Neural cell (in vitro differentiated cells): ENCODE data around the gene TRAPPC2L. TPM values are rescaled to one million over a fixed set of nuclear protein-coding genes. Genes with fewer than 3 reads are reported as not detected.

Experiments used
- H2AFZ ChIP-seq: fragments of 200-600, 300-800 bp; sonication (generic), shearing (Covaris generic); 2 replicates; pipeline ENCODE4 v1.6.0; 2014; ENCODE audit warnings: low read depth, mild to moderate bottlenecking, antibody characterized with exemption, low read length, moderate library complexity
- H3F3A ChIP-seq: fragments of 200-600 bp; shearing (Covaris generic); 2 replicates; pipeline ENCODE4 v1.6.1; 2016; ENCODE audit warnings: mild to moderate bottlenecking, moderate library complexity, mixed read lengths, antibody characterized with exemption, low read length; ENCODE audit not compliant: insufficient read depth, poor library complexity, severe bottlenecking
- H3K27ac ChIP-seq: fragments of 200-600, 300-800 bp; sonication (generic), shearing (Covaris generic); 2 replicates; pipeline ENCODE4 v1.5.1; 2014; ENCODE audit warnings: mild to moderate bottlenecking, low read length, moderate library complexity
- H3K27me3 ChIP-seq: fragments of 300-800, 200-600 bp; sonication (generic), shearing (Covaris generic); 2 replicates; pipeline ENCODE4 v1.6.0; 2014; ENCODE audit warnings: mild to moderate bottlenecking, low read depth, low read length, moderate library complexity; ENCODE audit not compliant: insufficient read depth
- H3K36me3 ChIP-seq: fragments of 300-800, 200-600 bp; sonication (generic), shearing (Covaris generic); 2 replicates; pipeline ENCODE4 v1.5.1; 2014; ENCODE audit warnings: mild to moderate bottlenecking, antibody characterized with exemption, low read length, moderate library complexity; ENCODE audit not compliant: insufficient read depth
- H3K4me2 ChIP-seq: fragments of 300-800, 200-600 bp; sonication (generic), shearing (Covaris generic); 2 replicates; pipeline ENCODE4 v1.6.0; 2014; ENCODE audit warnings: mild to moderate bottlenecking, low read length
- H3K4me3 ChIP-seq: fragments of 300-800, 200-600 bp; sonication (generic), shearing (Covaris generic); 2 replicates; pipeline ENCODE4 v1.5.1; 2014; ENCODE audit warnings: mild to moderate bottlenecking, low read length, moderate library complexity
- H3K79me2 ChIP-seq: fragments of 200-600 bp; shearing (Covaris generic); replicated peaks from 2 replicates; pipeline ENCODE4 v1.6.0; 2014; ENCODE audit warnings: mild to moderate bottlenecking, low read length, moderate library complexity; ENCODE audit not compliant: insufficient read depth
- H3K9ac ChIP-seq: fragments of 300-800, 200-600 bp; sonication (generic), shearing (Covaris generic); 2 replicates; pipeline ENCODE4 v1.6.1; 2016; ENCODE audit warnings: mild to moderate bottlenecking, low read length, mixed read lengths
- H3K9me2 ChIP-seq: fragments of 200-600 bp; shearing (Covaris generic); 2 replicates; pipeline ENCODE4 v1.6.1; 2016; ENCODE audit warnings: mild to moderate bottlenecking, low read length, mixed read lengths; ENCODE audit not compliant: insufficient read depth
- H3K9me3 ChIP-seq: fragments of 200-600, 300-800 bp; sonication (generic), shearing (Covaris generic); 2 replicates; pipeline ENCODE4 v1.6.1; 2016; ENCODE audit warnings: mild to moderate bottlenecking, mixed run types, low read length, moderate library complexity, mixed read lengths
- H4K20me1 ChIP-seq: fragments of 200-600 bp; shearing (Covaris generic); 2 replicates; pipeline ENCODE4 v1.6.1; 2016; ENCODE audit warnings: mild to moderate bottlenecking, mixed run types; ENCODE audit not compliant: insufficient read depth
- EP300 ChIP-seq: fragments of 450-650 bp; conservative IDR thresholded peaks from 2 replicates; pipeline ENCODE4 v1.6.1; 2014; ENCODE audit warnings: antibody characterized with exemption, mild to moderate bottlenecking, moderate library complexity; ENCODE audit not compliant: poor library complexity, severe bottlenecking
- EZH2 ChIP-seq: fragments of 200-600, 300-800 bp; shearing (Covaris generic), sonication (generic); IDR thresholded peaks from 2 replicates; pipeline ENCODE4 v1.6.1; 2014; ENCODE audit warnings: antibody characterized with exemption, low read length, borderline replicate concordance, mild to moderate bottlenecking; ENCODE audit not compliant: insufficient read depth, poor library complexity, severe bottlenecking
- MXI1 ChIP-seq: fragments of 450-650 bp; conservative IDR thresholded peaks from 2 replicates; pipeline ENCODE4 v1.6.1; 2014; ENCODE audit warnings: antibody characterized with exemption, mild to moderate bottlenecking; ENCODE audit not compliant: poor library complexity, severe bottlenecking
- POLR2AphosphoS5 ChIP-seq: IDR thresholded peaks from 2 replicates; pipeline ENCODE4 v1.6.1; 2012
- RAD21 ChIP-seq: fragments of 450-650 bp; conservative IDR thresholded peaks from 2 replicates; pipeline ENCODE4 v1.6.1; 2014; ENCODE audit warnings: antibody characterized with exemption, mild to moderate bottlenecking, moderate library complexity
- SMC3 ChIP-seq: fragments of 450-650 bp; conservative IDR thresholded peaks from 2 replicates; pipeline ENCODE4 v1.6.1; 2014; ENCODE audit warnings: antibody characterized with exemption, mild to moderate bottlenecking, moderate library complexity; ENCODE audit not compliant: poor library complexity
- TAF1 ChIP-seq: IDR thresholded peaks from 2 replicates; pipeline ENCODE4 v1.6.1; 2012; ENCODE audit warnings: low read depth
- polyA plus RNA-seq: library from polyadenylated mRNA; depleted of rRNA; stranded (reverse); fragments of >200 nt; gene quantifications from 2 replicates; pipeline ENCODE4 v1.2.3, GENCODE V29; 2014
- TF ChIP-seq, protein P1 (sequence below): IDR thresholded peaks from 2 replicates; pipeline ENCODE4 v1.6.1; 2012; ENCODE audit warnings: borderline replicate concordance
- TF ChIP-seq, protein P2 (sequence below): fragments of 450-650 bp; IDR thresholded peaks from 2 replicates; pipeline ENCODE4 v1.5.1; 2014; ENCODE audit warnings: antibody characterized with exemption, mild to moderate bottlenecking, moderate library complexity; ENCODE audit not compliant: poor library complexity, severe bottlenecking

TRAPPC2L gene
- polyA plus RNA-seq, 1 donor from 2014 or later = 70.2 TPM

DNA sequence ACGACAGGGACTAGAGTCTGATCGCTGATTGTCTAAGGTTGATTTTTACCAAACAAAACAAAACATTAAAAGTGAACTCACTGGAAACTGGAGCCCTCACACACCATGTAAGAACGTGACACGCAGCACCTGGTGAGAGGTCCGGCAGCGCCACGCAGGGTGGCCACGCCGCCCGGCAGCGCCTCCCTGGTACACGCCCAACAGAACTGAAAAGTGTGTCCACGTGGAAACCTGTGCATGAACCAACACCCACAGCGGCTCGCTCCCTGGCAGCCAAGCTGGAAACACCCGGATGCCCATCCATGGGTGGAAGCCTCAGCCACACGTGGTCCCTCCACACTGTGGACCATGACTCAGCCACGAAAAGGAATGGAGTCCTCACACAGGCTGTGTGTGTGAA lies 9.3 kb upstream of the TRAPPC2L start:
- no peak overlapping the region for H3K4me3 ChIP-seq
- no peak for TF ChIP-seq EP300
- TF ChIP-seq, protein P1, sequence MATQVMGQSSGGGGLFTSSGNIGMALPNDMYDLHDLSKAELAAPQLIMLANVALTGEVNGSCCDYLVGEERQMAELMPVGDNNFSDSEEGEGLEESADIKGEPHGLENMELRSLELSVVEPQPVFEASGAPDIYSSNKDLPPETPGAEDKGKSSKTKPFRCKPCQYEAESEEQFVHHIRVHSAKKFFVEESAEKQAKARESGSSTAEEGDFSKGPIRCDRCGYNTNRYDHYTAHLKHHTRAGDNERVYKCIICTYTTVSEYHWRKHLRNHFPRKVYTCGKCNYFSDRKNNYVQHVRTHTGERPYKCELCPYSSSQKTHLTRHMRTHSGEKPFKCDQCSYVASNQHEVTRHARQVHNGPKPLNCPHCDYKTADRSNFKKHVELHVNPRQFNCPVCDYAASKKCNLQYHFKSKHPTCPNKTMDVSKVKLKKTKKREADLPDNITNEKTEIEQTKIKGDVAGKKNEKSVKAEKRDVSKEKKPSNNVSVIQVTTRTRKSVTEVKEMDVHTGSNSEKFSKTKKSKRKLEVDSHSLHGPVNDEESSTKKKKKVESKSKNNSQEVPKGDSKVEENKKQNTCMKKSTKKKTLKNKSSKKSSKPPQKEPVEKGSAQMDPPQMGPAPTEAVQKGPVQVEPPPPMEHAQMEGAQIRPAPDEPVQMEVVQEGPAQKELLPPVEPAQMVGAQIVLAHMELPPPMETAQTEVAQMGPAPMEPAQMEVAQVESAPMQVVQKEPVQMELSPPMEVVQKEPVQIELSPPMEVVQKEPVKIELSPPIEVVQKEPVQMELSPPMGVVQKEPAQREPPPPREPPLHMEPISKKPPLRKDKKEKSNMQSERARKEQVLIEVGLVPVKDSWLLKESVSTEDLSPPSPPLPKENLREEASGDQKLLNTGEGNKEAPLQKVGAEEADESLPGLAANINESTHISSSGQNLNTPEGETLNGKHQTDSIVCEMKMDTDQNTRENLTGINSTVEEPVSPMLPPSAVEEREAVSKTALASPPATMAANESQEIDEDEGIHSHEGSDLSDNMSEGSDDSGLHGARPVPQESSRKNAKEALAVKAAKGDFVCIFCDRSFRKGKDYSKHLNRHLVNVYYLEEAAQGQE = no peak
- no peak for TF ChIP-seq MXI1
- no peak for TF ChIP-seq TAF1
- TF ChIP-seq POLR2AphosphoS5 = no peak
- no peak for TF ChIP-seq RAD21
- TF ChIP-seq, protein P2, sequence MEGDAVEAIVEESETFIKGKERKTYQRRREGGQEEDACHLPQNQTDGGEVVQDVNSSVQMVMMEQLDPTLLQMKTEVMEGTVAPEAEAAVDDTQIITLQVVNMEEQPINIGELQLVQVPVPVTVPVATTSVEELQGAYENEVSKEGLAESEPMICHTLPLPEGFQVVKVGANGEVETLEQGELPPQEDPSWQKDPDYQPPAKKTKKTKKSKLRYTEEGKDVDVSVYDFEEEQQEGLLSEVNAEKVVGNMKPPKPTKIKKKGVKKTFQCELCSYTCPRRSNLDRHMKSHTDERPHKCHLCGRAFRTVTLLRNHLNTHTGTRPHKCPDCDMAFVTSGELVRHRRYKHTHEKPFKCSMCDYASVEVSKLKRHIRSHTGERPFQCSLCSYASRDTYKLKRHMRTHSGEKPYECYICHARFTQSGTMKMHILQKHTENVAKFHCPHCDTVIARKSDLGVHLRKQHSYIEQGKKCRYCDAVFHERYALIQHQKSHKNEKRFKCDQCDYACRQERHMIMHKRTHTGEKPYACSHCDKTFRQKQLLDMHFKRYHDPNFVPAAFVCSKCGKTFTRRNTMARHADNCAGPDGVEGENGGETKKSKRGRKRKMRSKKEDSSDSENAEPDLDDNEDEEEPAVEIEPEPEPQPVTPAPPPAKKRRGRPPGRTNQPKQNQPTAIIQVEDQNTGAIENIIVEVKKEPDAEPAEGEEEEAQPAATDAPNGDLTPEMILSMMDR = no peak
- TF ChIP-seq SMC3 = no peak
- no peak for TF ChIP-seq EZH2
- H4K20me1 ChIP-seq = no peaks in the 10 kb centered on the region
- H3K4me2 ChIP-seq = no peak overlapping the region
- no peaks in the 10 kb centered on the region for H3K9me2 ChIP-seq
- H2AFZ ChIP-seq = no peak overlapping the region
- H3K27ac ChIP-seq = no peak overlapping the region
- H3K9me3 ChIP-seq = no peaks in the 10 kb centered on the region
- no peaks in the 10 kb centered on the region for H3F3A ChIP-seq
- H3K9ac ChIP-seq = no peak overlapping the region
- no peaks in the 10 kb centered on the region for H3K79me2 ChIP-seq
- no peaks in the 10 kb centered on the region for H3K27me3 ChIP-seq
- no peaks in the 10 kb centered on the region for H3K36me3 ChIP-seq

DNA sequence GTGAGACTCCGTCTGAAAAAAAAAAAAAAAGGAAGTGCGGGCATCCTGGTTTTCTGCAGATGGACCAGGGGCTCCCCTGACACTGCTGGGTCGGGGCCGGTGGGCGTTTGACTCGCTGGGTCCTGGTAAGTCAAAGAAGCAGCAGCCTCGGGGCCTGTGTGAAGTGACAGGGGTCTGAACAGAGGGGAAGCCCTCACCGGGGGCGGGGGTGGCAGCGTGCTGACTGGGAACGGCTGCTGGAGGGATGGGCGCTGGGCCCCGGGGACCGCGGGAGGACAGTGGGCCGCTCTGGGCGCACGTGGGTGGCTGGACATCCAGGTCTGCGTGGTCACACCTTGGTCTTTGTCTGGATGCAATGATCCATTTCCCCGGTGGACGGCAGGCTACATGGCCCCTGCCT lies 8.4 kb upstream of the TRAPPC2L start:
- no peak overlapping the region for H2AFZ ChIP-seq
- H3K4me3 ChIP-seq = no peak overlapping the region
- no peak overlapping the region for H3K9ac ChIP-seq
- no peaks in the 10 kb centered on the region for H3K79me2 ChIP-seq
- H3K27me3 ChIP-seq = no peaks in the 10 kb centered on the region
- H3K9me2 ChIP-seq = no peaks in the 10 kb centered on the region
- no peaks in the 10 kb centered on the region for H4K20me1 ChIP-seq
- no peaks in the 10 kb centered on the region for H3K36me3 ChIP-seq
- H3K27ac ChIP-seq = no peak overlapping the region
- TF ChIP-seq, protein P1 = no peak
- TF ChIP-seq RAD21 (no peak), POLR2AphosphoS5 (no peak)
- TF ChIP-seq, protein P2 = no peak
- no peaks in the 10 kb centered on the region for H3K9me3 ChIP-seq
- no peak overlapping the region for H3K4me2 ChIP-seq
- H3F3A ChIP-seq = no peaks in the 10 kb centered on the region
